ENCODE measurements around the gene PALD1. TPM values are rescaled to one million over a fixed set of nuclear protein-coding genes. Genes with fewer than 3 reads are reported as not detected.
A peak's percentile ranks its signal among the peaks of the same experiment; 100 is the strongest.

The PALD1 gene
- total RNA-seq, 1 donor from 2014 or later, result 9.6 TPM

DNA sequence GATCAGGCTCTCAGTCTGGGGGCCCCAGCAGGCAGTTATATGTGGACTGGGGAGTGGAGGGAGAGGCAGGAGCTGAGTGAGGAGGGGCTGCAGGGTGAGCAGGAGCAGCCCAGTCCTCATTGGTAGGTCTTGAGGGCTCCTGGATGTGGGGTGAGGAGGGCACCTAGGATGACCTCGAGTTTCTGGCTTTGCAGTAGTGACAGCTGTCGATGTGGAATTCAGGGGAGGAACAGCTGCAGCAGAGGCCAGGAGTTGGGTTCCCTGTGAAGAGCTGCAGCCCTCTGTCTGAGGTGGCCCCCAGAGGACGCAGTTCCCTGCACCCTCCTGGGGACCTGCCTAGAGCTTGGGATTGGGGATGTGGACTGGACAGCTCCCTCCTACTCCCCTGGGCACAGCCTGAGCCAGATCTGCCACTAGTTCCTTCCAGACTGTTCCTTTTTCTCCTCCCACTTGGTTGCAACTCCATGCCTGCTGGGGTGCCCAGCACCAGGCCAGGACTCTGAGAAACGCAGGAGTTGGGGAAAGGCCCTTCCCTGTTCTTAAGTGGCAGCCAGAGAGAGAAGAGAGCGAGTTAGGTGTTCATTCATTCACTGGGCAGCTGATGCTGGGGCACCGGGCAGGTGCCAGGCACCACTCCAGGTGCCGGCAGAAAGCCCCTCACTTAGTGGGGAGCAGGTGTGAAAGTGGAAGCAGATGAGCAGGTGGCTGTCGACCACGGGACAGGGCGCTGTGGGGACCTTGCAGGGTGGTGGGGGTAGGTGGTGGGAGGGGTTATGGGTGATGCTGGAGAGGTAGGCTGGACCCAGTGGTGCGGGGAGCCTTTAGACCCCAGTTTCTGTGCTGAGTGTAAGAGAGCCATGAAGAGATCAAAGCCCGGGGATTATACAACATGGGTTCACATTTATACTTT is 66.1 kb downstream of the PALD1 start:
- no peaks in the 10 kb centered on the region for H3F3A ChIP-seq (ENCODE audit: low read depth)
- H3K79me2 ChIP-seq (ENCODE audit: low read depth), result no peaks in the 10 kb centered on the region
- H3K4me3 ChIP-seq, result no peak overlapping the region
- H3K4me2 ChIP-seq, result no peak overlapping the region
- H2AFZ ChIP-seq (replicated peaks), result no peak overlapping the region
- no peak for TF ChIP-seq EZH2 (IDR thresholded peaks at IDR 0.05)
- TF ChIP-seq EZH2phosphoT487 (IDR thresholded peaks at IDR 0.05), result no peak
- TF ChIP-seq, protein P1, sequence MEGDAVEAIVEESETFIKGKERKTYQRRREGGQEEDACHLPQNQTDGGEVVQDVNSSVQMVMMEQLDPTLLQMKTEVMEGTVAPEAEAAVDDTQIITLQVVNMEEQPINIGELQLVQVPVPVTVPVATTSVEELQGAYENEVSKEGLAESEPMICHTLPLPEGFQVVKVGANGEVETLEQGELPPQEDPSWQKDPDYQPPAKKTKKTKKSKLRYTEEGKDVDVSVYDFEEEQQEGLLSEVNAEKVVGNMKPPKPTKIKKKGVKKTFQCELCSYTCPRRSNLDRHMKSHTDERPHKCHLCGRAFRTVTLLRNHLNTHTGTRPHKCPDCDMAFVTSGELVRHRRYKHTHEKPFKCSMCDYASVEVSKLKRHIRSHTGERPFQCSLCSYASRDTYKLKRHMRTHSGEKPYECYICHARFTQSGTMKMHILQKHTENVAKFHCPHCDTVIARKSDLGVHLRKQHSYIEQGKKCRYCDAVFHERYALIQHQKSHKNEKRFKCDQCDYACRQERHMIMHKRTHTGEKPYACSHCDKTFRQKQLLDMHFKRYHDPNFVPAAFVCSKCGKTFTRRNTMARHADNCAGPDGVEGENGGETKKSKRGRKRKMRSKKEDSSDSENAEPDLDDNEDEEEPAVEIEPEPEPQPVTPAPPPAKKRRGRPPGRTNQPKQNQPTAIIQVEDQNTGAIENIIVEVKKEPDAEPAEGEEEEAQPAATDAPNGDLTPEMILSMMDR (IDR thresholded peaks at IDR 0.05), result no peak
- no peaks in the 10 kb centered on the region for H4K20me1 ChIP-seq (ENCODE audit: low read depth)
- no peaks in the 10 kb centered on the region for H3K27me3 Mint-ChIP-seq (ENCODE audit: insufficient read depth, low read depth)
- H3K4me1 Mint-ChIP-seq, result peaks cover 11% of the 10 kb centered on the region
- no peaks in the 10 kb centered on the region for H3K9me3 ChIP-seq (ENCODE audit: low read depth)
- no peak overlapping the region for H3K27ac ChIP-seq
- no peak for DNase-seq (ENCODE audit: low spot score)
- H3K4me3 Mint-ChIP-seq, result no peak overlapping the region
- H3K36me3 Mint-ChIP-seq, result no peaks in the 10 kb centered on the region
- no peaks in the 10 kb centered on the region for H3K27me3 ChIP-seq
- no peaks in the 10 kb centered on the region for H3K9me3 Mint-ChIP-seq
- no peak overlapping the region for H3K27ac Mint-ChIP-seq
- no peak overlapping the region for H3K9ac ChIP-seq
- H3K36me3 ChIP-seq, result no peaks in the 10 kb centered on the region
- H3K4me1 ChIP-seq, result no peaks in the 10 kb centered on the region

DNA sequence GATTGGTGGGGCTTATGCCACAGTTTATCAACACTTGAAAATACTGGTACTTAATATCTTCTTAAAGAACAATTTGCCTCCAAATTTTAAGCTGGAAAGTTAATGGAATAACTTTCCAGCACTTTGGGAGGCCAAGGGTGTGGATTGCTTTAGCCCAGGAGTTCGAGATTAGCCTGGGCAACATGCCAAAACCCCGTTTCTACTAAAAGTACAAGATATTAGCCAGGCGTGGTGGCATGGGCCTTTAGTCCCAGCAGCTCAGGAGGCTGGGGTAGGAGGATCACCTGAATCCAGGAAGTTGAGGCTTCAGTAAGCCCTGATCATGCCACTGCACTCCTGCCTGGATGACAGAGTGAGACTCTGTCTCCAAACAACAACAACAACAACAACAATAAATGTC is 68.0 kb downstream of the PALD1 start:
- no peak overlapping the region for H3K9ac ChIP-seq
- no peaks in the 10 kb centered on the region for H3K36me3 Mint-ChIP-seq
- TF ChIP-seq, protein P1 (IDR thresholded peaks at IDR 0.05), result no peak
- TF ChIP-seq EZH2 (IDR thresholded peaks at IDR 0.05) (no peak), EZH2phosphoT487 (IDR thresholded peaks at IDR 0.05) (no peak)

DNA sequence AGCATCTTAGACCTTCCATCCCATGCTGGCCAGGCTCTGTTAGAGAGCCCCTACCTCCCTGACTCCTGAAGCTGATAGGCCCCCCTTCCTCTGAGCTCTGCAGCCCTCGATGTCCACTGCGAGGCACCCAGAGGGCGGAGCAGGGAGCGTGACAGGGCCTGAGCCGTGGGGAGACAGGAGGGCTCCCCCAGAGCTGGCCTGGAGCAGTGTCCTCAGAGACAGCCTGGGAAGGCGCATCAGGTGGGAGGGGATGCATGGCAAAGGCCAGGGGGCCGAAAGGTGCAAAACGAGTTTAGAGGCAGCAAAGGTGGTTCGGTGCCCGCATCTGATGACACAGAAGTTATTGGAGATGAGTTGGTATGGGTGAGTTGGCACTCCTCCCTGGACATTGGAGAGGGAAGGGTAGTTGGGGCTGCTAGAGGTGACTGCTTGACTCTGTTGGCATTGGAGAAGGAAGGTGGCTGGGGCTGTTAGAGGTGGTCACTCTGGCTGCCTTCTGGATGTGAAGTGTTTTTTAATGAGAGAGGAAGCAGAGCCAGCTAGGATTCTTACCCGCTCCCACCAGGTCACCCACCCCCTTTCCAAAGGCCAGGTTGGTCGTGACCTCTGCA is 70.9 kb downstream of the PALD1 start:
- H3K36me3 ChIP-seq, result no peaks in the 10 kb centered on the region
- Mint-ChIP-seq H3K9me3 (no peaks in the 10 kb centered on the region), H3K27ac (peak overlapping the region; percentile 31), H3K4me3 (no peak overlapping the region), H3K27me3 (ENCODE audit: insufficient read depth, low read depth) (no peaks in the 10 kb centered on the region), H3K4me1 (peaks cover 8% of the 10 kb centered on the region), H3K36me3 (no peaks in the 10 kb centered on the region)
- no peak overlapping the region for H3K9ac ChIP-seq
- no peaks in the 10 kb centered on the region for H3K79me2 ChIP-seq (ENCODE audit: low read depth)
- H4K20me1 ChIP-seq (ENCODE audit: low read depth), result no peaks in the 10 kb centered on the region
- H3F3A ChIP-seq (ENCODE audit: low read depth), result no peaks in the 10 kb centered on the region
- no peak overlapping the region for H3K27ac ChIP-seq
- TF ChIP-seq EZH2phosphoT487 (IDR thresholded peaks at IDR 0.05) (no peak), EZH2 (IDR thresholded peaks at IDR 0.05) (no peak)
- TF ChIP-seq, protein P1 (IDR thresholded peaks at IDR 0.05), result no peak
- H3K27me3 ChIP-seq, result no peaks in the 10 kb centered on the region
- H3K9me3 ChIP-seq (ENCODE audit: low read depth), result no peaks in the 10 kb centered on the region
- H3K4me1 ChIP-seq, result no peaks in the 10 kb centered on the region
- DNase-seq (ENCODE audit: low spot score), result no peak
- H3K4me3 ChIP-seq, result no peak overlapping the region
- no peak overlapping the region for H3K4me2 ChIP-seq
- no peak overlapping the region for H2AFZ ChIP-seq (replicated peaks)

More for the DNA sequence above, 68.0 kb downstream of the PALD1 start:
- Histone ChIP-seq H3K79me2 (ENCODE audit: low read depth) (no peaks in the 10 kb centered on the region), H3K9me3 (ENCODE audit: low read depth) (no peaks in the 10 kb centered on the region), H4K20me1 (ENCODE audit: low read depth) (no peaks in the 10 kb centered on the region), H3K36me3 (no peaks in the 10 kb centered on the region), H3K27ac (no peak overlapping the region), H3K27me3 (no peaks in the 10 kb centered on the region), H2AFZ (replicated peaks) (no peak overlapping the region), H3K4me3 (no peak overlapping the region), H3K4me1 (no peaks in the 10 kb centered on the region), H3F3A (ENCODE audit: low read depth) (no peaks in the 10 kb centered on the region), H3K4me2 (no peak overlapping the region)
- no peak overlapping the region for H3K27ac Mint-ChIP-seq
- no peak overlapping the region for H3K4me3 Mint-ChIP-seq
- no peaks in the 10 kb centered on the region for H3K9me3 Mint-ChIP-seq
- no peaks in the 10 kb centered on the region for H3K27me3 Mint-ChIP-seq (ENCODE audit: insufficient read depth, low read depth)
- peaks cover 14% of the 10 kb centered on the region for H3K4me1 Mint-ChIP-seq
- DNase-seq (ENCODE audit: low spot score), result no peak

Measured in neural progenitor cell (in vitro differentiated cells).